ENCODE data around the gene CCK.

The CCK gene

GRCh38 chr3:42266085-42266484 lies at the start of gene CCK:
TSS of gene CCK (minus strand) at chr3:42266185. CDS start at chr3:42263630, 2,555 bp downstream.
- no peak for DNase-seq (ENCODE audit: low spot score)
- TF ChIP-seq CTCF (IDR thresholded peaks at IDR 0.05; ENCODE audit: extremely low read depth, insufficient read depth, missing control alignments) = no peak
- in situ Hi-C loops (cut with MboI; ENCODE audit: low pct_unique_long_range_greater_than_20kb, low sequenced_read_pairs, unreplicated experiment) = no loop called here

GRCh38 chr3:42314411-42314810 lies 48.4 kb upstream of the CCK start:
- in situ Hi-C loops (cut with MboI; ENCODE audit: low pct_unique_long_range_greater_than_20kb, low sequenced_read_pairs, unreplicated experiment) = no loop called here
- DNase-seq (ENCODE audit: low spot score) = no peak
- TF ChIP-seq CTCF (IDR thresholded peaks at IDR 0.05; ENCODE audit: extremely low read depth, insufficient read depth, missing control alignments) = no peak

GRCh38 chr3:42308651-42309050 lies 42.7 kb upstream of the CCK start:
- DNase-seq (ENCODE audit: low spot score) = no peak
- TF ChIP-seq CTCF (IDR thresholded peaks at IDR 0.05; ENCODE audit: extremely low read depth, insufficient read depth, missing control alignments) = no peak
- in situ Hi-C loops (cut with MboI; ENCODE audit: low pct_unique_long_range_greater_than_20kb, low sequenced_read_pairs, unreplicated experiment) = no loop called here

GRCh38 chr3:42306499-42306898 lies 40.5 kb upstream of the CCK start:
- in situ Hi-C loops (cut with MboI; ENCODE audit: low pct_unique_long_range_greater_than_20kb, low sequenced_read_pairs, unreplicated experiment) = no loop called here
- TF ChIP-seq CTCF (IDR thresholded peaks at IDR 0.05; ENCODE audit: extremely low read depth, insufficient read depth, missing control alignments) = no peak
- no peak for DNase-seq (ENCODE audit: low spot score)

- in situ Hi-C loops (cut with MboI; ENCODE audit: low pct_unique_long_range_greater_than_20kb, low sequenced_read_pairs, unreplicated experiment) = no loop called here
- TF ChIP-seq CTCF (IDR thresholded peaks at IDR 0.05; ENCODE audit: extremely low read depth, insufficient read depth, missing control alignments) = no peak
- DNase-seq (ENCODE audit: low spot score) = no peak
Observed at GRCh38 chr3:42302924-42303634, 37.1 kb upstream of the CCK start.

GRCh38 chr3:42301446-42302175 lies 35.6 kb upstream of the CCK start:
- DNase-seq (ENCODE audit: low spot score) = no peak
- in situ Hi-C loops (cut with MboI; ENCODE audit: low pct_unique_long_range_greater_than_20kb, low sequenced_read_pairs, unreplicated experiment) = no loop called here
- TF ChIP-seq CTCF (IDR thresholded peaks at IDR 0.05; ENCODE audit: extremely low read depth, insufficient read depth, missing control alignments) = no peak

Data from GM13977 (cell line).